ENCODE data around the gene FXYD5. TPM values are rescaled to one million over a fixed set of nuclear protein-coding genes. Genes with fewer than 3 reads are reported as not detected.

Gene FXYD5
- total and polyA plus RNA-seq, 2 donors (not counting 3 experiments of a cell fraction or from before 2014, with no cell fraction given) = 223 to 290 TPM

GRCh38 chr19:35168196-35168595 lies 13.7 kb downstream of the FXYD5 start:
- Histone ChIP-seq H3K4me3 (replicated peaks in 1 of 3; ENCODE audit: insufficient read depth in 1 of 3, low read depth in 1 of 3, low read length in 3 of 3) (no peak overlapping the region), H3K9ac (replicated peaks; ENCODE audit: extremely low read depth, insufficient read depth, low read length) (no peak overlapping the region), H3K4me1 (ENCODE audit: control insufficient read depth, extremely low read depth, insufficient read depth, low read length) (no peaks in the 10 kb centered on the region), H3K79me2 (ENCODE audit: control insufficient read depth, insufficient read depth, low read length) (no peaks in the 10 kb centered on the region), H3K27me3 (ENCODE audit: control insufficient read depth in 2 of 2, insufficient read depth in 2 of 2, low read length in 2 of 2) (no peaks in the 10 kb centered on the region), H3K9me3 (replicated peaks; ENCODE audit: control insufficient read depth, insufficient read depth, low read length) (peaks cover 4% of the 10 kb centered on the region), H3K36me3 (ENCODE audit: control insufficient read depth in 2 of 2, extremely low read depth in 1 of 2, insufficient read depth in 2 of 2, low read length in 2 of 2) (peaks cover 18 to 27% of the 10 kb centered on the region in 2 experiments), H3K27ac (ENCODE audit: insufficient read depth, low read depth, low read length) (no peak overlapping the region), H4K20me1 (replicated peaks; ENCODE audit: control insufficient read depth, extremely low read depth, insufficient read depth, low read length) (no peaks in the 10 kb centered on the region), H3K4me2 (ENCODE audit: insufficient read depth, low read length) (no peak overlapping the region), H3K9me1 (replicated peaks; ENCODE audit: control insufficient read depth, extremely low read depth, insufficient read depth, low read length) (no peaks in the 10 kb centered on the region), H2AFZ (ENCODE audit: low read depth, low read length) (no peak overlapping the region)
- BruUV-seq (replicated peaks) = no TSS peak
- intact Hi-C loops (cut with micrococcal nuclease) = no loop called here
- dilution Hi-C loops (cut with MboI; ENCODE audit: extremely low pct_ligation_motif_present, low sequenced_read_pairs) = no loop called here
- DNase-seq (ENCODE audit: low read depth, low spot score) = no peak
- TF ChIP-seq MAX (IDR thresholded peaks at IDR 0.05; ENCODE audit: insufficient read depth, insufficient read length) (no peak), GATA2 (IDR thresholded peaks at IDR 0.05; ENCODE audit: insufficient read depth, insufficient read length, low read depth, low read length) (no peak), JUN (IDR thresholded peaks at IDR 0.05; ENCODE audit: borderline replicate concordance, insufficient read depth, insufficient read length, low read depth) (no peak), CTCF (IDR thresholded peaks at IDR 0.05; ENCODE audit: extremely low read depth in 1 of 2, insufficient read depth in 1 of 2, low read depth in 1 of 2, low read length in 2 of 2) (no peak), EZH2 (IDR thresholded peaks at IDR 0.05; ENCODE audit: borderline replicate concordance, low read depth, low read length, severe bottlenecking) (no peak), POLR2AphosphoS5 (IDR thresholded peaks at IDR 0.05; ENCODE audit: insufficient read depth, low read depth, low read length) (no peak), MYC (IDR thresholded peaks at IDR 0.05; ENCODE audit: low read depth, low read length) (no peak)
- FAIRE-seq = no peak
- CTCF ChIA-PET = interaction anchor here (2.1 kb wide), 1 partner anchor 14 kb away, joined by 7 read pairs; the partner anchor contains the start of gene FXYD5
- POLR2A ChIA-PET = interaction anchor here (0.7 kb wide), 1 partner anchor 654 kb away, joined by 3 read pairs; no protein-coding TSS in a partner anchor

All from endothelial cell of umbilical vein (primary cell).